Heart left ventricle (tissue), 16 donors: ENCODE results near the gene CER1. TPM values are rescaled to one million over a fixed set of nuclear protein-coding genes. Genes with fewer than 3 reads are reported as not detected.

Experiments
- ATAC-seq, 4 donors: fragments of 200-7000 bp; cut with Tn5 transposase; one replicate each; pipeline ENCODE4 v1.9.1; 2020 to 2022; ENCODE audit warnings: moderate library complexity in 4 of 4, mild to moderate bottlenecking in 3 of 4, moderate number of reproducible peaks in 1 of 4
- DNase-seq, 5 donors: peaks; one replicate each; pipeline ENCODE4 v3.0.0-alpha.2; 2020
- H3K27ac ChIP-seq, 12 donors: fragments of 200-600 bp; sonication (generic) in 4 of 12; one replicate each; pipeline versions ENCODE4 v1.5.0 to v1.8.0; 2016 to 2022; ENCODE audit warnings: mild to moderate bottlenecking in 2 of 12
- H3K27me3 ChIP-seq, 9 donors: fragments of 200-600 bp; sonication (generic) in 2 of 9; one replicate each; pipeline versions ENCODE4 v1.5.1 to v1.8.0; 2016 to 2022; ENCODE audit warnings: mild to moderate bottlenecking in 3 of 9
- H3K36me3 ChIP-seq, 9 donors: fragments of 200-600 bp; sonication (generic) in 2 of 9; one replicate each; pipeline versions ENCODE4 v1.5.0 to v1.8.0; 2018 to 2022; ENCODE audit warnings: mild to moderate bottlenecking in 2 of 9
- H3K4me1 ChIP-seq, 12 donors: fragments of 200-600 bp; sonication (generic) in 4 of 12; one replicate each; pipeline versions ENCODE4 v1.5.0 to v1.8.0; 2016 to 2022; ENCODE audit warnings: mild to moderate bottlenecking in 3 of 12
- H3K4me3 ChIP-seq, 12 donors: fragments of 200-600 bp; sonication (generic) in 4 of 12; one replicate each; pipeline versions ENCODE4 v1.5.0 to v1.8.0; 2017 to 2022; ENCODE audit warnings: mild to moderate bottlenecking in 9 of 12, moderate library complexity in 4 of 12
- H3K9me3 ChIP-seq, 12 donors: fragments of 200-600 bp; sonication (generic) in 4 of 12; one replicate each; pipeline versions ENCODE4 v1.5.0 to v1.8.0; 2016 to 2022; ENCODE audit warnings: mild to moderate bottlenecking in 1 of 12
- POLR2A ChIP-seq, 2 donors: fragments of 450-650 bp; IDR thresholded peaks; one replicate each; pipeline ENCODE4 v1.6.1; 2017; ENCODE audit warnings: antibody characterized with exemption in 2 of 2, mild to moderate bottlenecking in 2 of 2, moderate library complexity in 2 of 2
- WGBS, 4 donors: extraction: QIAGEN DNeasy Blood & Tissue Kit in 2 of 4; methylation state at CpG; one replicate each; pipeline versions ENCODE4 v1.1.5 to v1.1.7; 2013 to 2018; 5-methylcytosine and 5-hydroxymethylcytosine counted together
- intact Hi-C, 10 donors: fragments of 100-400 bp; cut with DNase I; formaldehyde crosslinking; loops; one replicate each; pipeline versions ENCODE4 v1.11.1 to v1.14.2; 2022
- long read RNA-seq, 3 donors: library from polyadenylated mRNA; unstranded; transcript quantifications; one replicate each; pipeline ENCODE4 v2.0.0, GENCODE V29; 2020 to 2021
- polyA plus RNA-seq, 2 donors: library from polyadenylated mRNA; stranded (reverse); fragments of 200-250 nt; gene quantifications; one replicate each; pipeline ENCODE4 v1.2.3, GENCODE V29; 2013
- total RNA-seq, 9 donors: library from RNA; depleted of rRNA in 2 of 9; stranded (reverse); fragments of >200 nt in 2 of 9; fragmentation: NEBNext Ultra II Directional in 3 of 9; extraction: Animal tissue kit (Norgen Biotek cat#: 25700) in 3 of 9; gene quantifications; one replicate each; pipeline versions ENCODE4 v1.1.0 to v1.2.4, GENCODE V29; 2016 to 2023
- TF ChIP-seq, protein P1 (sequence below), 12 donors: fragments of 200-600 bp; sonication (generic) in 4 of 12; IDR thresholded peaks; one replicate each; pipeline versions ENCODE4 v1.5.0 to v1.8.0; 2018 to 2022; ENCODE audit warnings: antibody characterized with exemption in 12 of 12, mild to moderate bottlenecking in 5 of 12
- donor health status: ischemic (EF 13 %, LVEDD 7.1; RV severe dilation, severe dysfunction).
- donor health status: healthy with polysubstance abuse.
- donor health status: DM: no; HTN: yes; CAD: no.
- donor health status: DM: no; HTN: no; CAD: no.
- donor health status: ischemic (EF 25% LVEDD 6.9; RV normal size, moderate dysfunction).
- donor health status: ischemic (EF 25% LVEDD 5.7; RV mildly dilated, moderate dysfunction).
- donor health status: healthy.
- donor health status: DM: yes; HTN: yes; CAD: no.
- donor health status: ischemic (EF 35%, LVEDD 5.7; RV mildly dilated, moderate dysfunction).
- donor health status: nonischemic (EF 11% LVEDD 7.7; RV severe dilation, severe dysfunction).
- donor health status: DM: yes; HTN: yes; CAD: no.
- donor health status: PGD.
- donor health status: ischemic (EF 29% LVEDD 5.4; RV normal size, mild dysfunction).
- donor health status: nonischemic (EF 23%, LVEDD 6.1; RV moderate dilation, normal function).

CER1 gene
- total RNA-seq, result not detected
- polyA plus RNA-seq, result not detected
- long read RNA-seq, donor 1, result 0 reads
- long read RNA-seq, donor 2, result 0 reads
- long read RNA-seq, donor 3, result 0 reads

GRCh38 chr9:14722391-14723035 lies at the start of gene CER1:
Gene CER1, minus strand, starts transcription at chr9:14722733. Its CDS starts 61 bp downstream, at chr9:14722672.
- WGBS, 4 donors, result 54 to 66% (median 61%) methylated on average over 7 of the region's 7 CpGs
- Histone ChIP-seq H3K9me3 (no peaks in the 10 kb centered on the region), H3K4me3 (no peak within 1 kb of the TSS), H3K27me3 (no peaks in the 10 kb centered on the region), H3K4me1 (no peaks in the 10 kb centered on the region), H3K27ac (no peak within 1 kb of the TSS), H3K36me3 (no peaks in the 10 kb centered on the region)
- DNase-seq (no peak), ATAC-seq (no peak)
- TF ChIP-seq, protein P1, sequence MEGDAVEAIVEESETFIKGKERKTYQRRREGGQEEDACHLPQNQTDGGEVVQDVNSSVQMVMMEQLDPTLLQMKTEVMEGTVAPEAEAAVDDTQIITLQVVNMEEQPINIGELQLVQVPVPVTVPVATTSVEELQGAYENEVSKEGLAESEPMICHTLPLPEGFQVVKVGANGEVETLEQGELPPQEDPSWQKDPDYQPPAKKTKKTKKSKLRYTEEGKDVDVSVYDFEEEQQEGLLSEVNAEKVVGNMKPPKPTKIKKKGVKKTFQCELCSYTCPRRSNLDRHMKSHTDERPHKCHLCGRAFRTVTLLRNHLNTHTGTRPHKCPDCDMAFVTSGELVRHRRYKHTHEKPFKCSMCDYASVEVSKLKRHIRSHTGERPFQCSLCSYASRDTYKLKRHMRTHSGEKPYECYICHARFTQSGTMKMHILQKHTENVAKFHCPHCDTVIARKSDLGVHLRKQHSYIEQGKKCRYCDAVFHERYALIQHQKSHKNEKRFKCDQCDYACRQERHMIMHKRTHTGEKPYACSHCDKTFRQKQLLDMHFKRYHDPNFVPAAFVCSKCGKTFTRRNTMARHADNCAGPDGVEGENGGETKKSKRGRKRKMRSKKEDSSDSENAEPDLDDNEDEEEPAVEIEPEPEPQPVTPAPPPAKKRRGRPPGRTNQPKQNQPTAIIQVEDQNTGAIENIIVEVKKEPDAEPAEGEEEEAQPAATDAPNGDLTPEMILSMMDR (IDR thresholded peaks at IDR 0.05), result no peak
- TF ChIP-seq POLR2A (IDR thresholded peaks at IDR 0.05), result no peak
- intact Hi-C loops, result no loop called here

GRCh38 chr9:14770592-14770991 lies 48.1 kb upstream of the CER1 start:
- H3K36me3 ChIP-seq, result peaks cover 0 to 3% (median 0%) of the 10 kb centered on the region in 9 donors
- DNase-seq, result no peak
- peaks cover 0 to 8% (median 0%) of the 10 kb centered on the region in 12 donors for H3K4me1 ChIP-seq
- intact Hi-C loops, result no loop called here
- H3K9me3 ChIP-seq, result no peaks in the 10 kb centered on the region
- H3K27ac ChIP-seq, result no peak overlapping the region
- no peak for TF ChIP-seq POLR2A (IDR thresholded peaks at IDR 0.05)
- TF ChIP-seq, protein P1 (IDR thresholded peaks at IDR 0.05), result no peak
- H3K4me3 ChIP-seq, result no peak overlapping the region
- 67 to 77% (median 74%) methylated on average over 7 of the region's 7 CpGs for WGBS, 4 donors
- no peak for ATAC-seq
- no peaks in the 10 kb centered on the region for H3K27me3 ChIP-seq

DNA sequence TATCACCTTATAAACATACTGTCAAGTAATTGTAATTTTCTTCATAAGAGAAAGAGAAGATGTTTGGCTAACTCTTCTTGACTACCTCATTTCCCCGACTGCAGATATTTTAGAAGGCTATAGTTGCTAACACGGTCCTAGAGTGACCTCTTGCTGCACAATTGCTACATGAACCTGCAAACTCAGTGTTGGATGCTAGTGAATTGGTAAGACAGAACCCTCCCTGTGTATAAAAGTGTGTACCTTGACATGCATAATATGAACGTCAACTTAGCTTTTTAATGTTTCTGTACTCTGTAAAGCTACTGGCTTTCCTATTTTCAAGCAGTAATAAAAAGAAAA lies 46.7 kb upstream of the CER1 start:
- Histone ChIP-seq H3K27ac (no peak overlapping the region), H3K4me3 (no peak overlapping the region), H3K36me3 (peaks cover 0 to 3% (median 0%) of the 10 kb centered on the region in 9 donors), H3K27me3 (no peaks in the 10 kb centered on the region), H3K4me1 (peaks cover 0 to 4% (median 0%) of the 10 kb centered on the region in 12 donors), H3K9me3 (no peaks in the 10 kb centered on the region)
- TF ChIP-seq, protein P1 (IDR thresholded peaks at IDR 0.05), result peak in 5 of 12 donors; percentile 7 to 40 (median 12)
- TF ChIP-seq POLR2A (IDR thresholded peaks at IDR 0.05), result no peak
- DNase-seq (no peak), ATAC-seq (peak in 2 of 4 donors; percentile 53 to 76)
- WGBS, 4 donors, result 26 to 32% (median 29%) methylated on average over 3 of the region's 3 CpGs
- intact Hi-C loops, result loop anchor here (2.0 to 10.0 kb wide), 8 partner anchors 152 to 1734 kb away; no protein-coding TSS in a partner anchor

DNA sequence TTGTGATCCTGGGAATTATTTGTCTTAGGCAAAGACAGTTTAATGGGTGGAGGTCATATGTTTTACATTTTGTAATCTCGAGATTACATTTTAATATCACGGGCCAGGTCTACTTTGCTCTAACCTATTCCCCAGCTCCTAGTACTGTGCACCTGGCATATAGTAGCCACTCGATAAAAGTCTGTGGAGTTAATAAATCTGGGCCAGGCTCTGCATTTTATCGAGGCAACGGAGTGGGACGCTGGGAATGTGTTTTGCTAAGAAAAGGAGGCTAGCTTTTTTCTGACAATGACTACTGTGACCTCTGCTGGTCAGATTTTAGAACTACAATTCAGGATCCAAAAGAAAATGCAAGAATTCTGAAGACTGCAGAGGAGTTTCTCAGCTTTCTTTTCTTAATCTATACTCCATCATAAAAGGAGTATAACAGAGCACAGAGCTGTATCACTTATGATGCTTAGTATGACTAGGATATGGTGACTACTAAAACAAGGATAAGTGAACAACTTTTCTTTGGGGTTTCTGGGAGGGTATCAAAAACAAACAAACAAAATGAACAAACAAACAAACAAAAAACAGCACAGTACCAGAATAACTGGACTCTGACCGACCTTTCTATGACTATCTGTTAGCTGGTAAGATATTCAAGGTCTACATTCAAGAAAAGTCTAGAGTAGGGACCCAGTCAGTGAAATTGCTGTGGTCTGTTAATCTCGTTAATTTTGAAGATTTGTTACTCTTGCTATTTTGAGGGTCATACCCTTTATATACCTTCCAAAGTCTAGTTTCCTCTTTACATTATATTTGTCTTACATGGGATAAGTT lies 46.1 kb upstream of the CER1 start:
- DNase-seq, result no peak
- ATAC-seq, result peak in 3 of 4 donors; percentile 27 to 52 (median 42)
- H3K9me3 ChIP-seq, result no peaks in the 10 kb centered on the region
- H3K4me1 ChIP-seq, result peaks cover 0 to 4% (median 0%) of the 10 kb centered on the region in 12 donors
- intact Hi-C loops, result loop anchor here (1.0 to 10.0 kb wide), 9 partner anchors 151 to 1734 kb away; no protein-coding TSS in a partner anchor
- H3K36me3 ChIP-seq, result no peaks in the 10 kb centered on the region
- no peak for TF ChIP-seq POLR2A (IDR thresholded peaks at IDR 0.05)
- TF ChIP-seq, protein P1 (IDR thresholded peaks at IDR 0.05), result peak; percentile 64 to 83 (median 69)
- 26 to 34% (median 29%) methylated on average over 8 of the region's 8 CpGs for WGBS, 4 donors
- no peak overlapping the region for H3K4me3 ChIP-seq
- no peak overlapping the region for H3K27ac ChIP-seq
- H3K27me3 ChIP-seq, result no peaks in the 10 kb centered on the region
